HG03280 (cell line): ENCODE measurements around the gene RPS6KA3.

Experiments
- ATAC-seq: cut with Tn5 transposase; IDR thresholded peaks from one replicate; pipeline ENCODE4 v1.9.1; 2021; ENCODE audit warnings: mild to moderate bottlenecking, moderate library complexity; ENCODE audit not compliant: unreplicated experiment

RPS6KA3 gene

GRCh38 chrX:20111271-20111670 lies 155.4 kb downstream of the RPS6KA3 start:
- no peak for ATAC-seq

- ATAC-seq = no peak
Observed at GRCh38 chrX:20101934-20102581, 164.7 kb downstream of the RPS6KA3 start.
